ENCODE results near the gene GGACT.

DNA sequence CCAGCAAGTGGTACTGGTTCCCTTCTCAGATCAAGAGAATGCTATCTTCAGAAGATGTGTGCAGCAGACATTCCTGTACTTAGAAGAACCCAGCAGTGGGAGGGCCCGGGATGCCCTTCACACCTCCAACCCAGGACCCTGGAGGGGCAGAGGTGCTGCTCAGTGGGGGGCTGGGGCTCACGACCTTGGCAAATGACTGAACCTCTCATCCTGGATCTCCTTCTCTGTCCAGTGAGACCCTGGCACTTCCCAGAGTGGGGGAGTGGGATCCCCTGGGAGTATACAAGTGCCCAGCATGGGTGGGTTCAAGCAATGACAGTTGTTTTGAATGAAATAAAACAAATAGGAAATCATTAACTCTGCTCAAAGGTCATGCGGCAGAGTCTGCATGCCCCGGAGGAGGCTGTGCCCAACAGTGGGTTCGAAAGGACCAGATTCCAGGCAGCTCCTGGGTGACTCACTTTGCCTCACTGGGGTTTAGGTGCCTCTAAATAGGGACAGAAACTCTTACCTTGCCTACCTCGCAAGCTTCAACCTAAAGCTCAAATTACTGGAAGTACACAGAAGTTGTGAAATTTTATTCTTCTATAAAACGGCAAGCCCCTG lies 26.9 kb downstream of the GGACT start:
- TF ChIP-seq, protein P1, sequence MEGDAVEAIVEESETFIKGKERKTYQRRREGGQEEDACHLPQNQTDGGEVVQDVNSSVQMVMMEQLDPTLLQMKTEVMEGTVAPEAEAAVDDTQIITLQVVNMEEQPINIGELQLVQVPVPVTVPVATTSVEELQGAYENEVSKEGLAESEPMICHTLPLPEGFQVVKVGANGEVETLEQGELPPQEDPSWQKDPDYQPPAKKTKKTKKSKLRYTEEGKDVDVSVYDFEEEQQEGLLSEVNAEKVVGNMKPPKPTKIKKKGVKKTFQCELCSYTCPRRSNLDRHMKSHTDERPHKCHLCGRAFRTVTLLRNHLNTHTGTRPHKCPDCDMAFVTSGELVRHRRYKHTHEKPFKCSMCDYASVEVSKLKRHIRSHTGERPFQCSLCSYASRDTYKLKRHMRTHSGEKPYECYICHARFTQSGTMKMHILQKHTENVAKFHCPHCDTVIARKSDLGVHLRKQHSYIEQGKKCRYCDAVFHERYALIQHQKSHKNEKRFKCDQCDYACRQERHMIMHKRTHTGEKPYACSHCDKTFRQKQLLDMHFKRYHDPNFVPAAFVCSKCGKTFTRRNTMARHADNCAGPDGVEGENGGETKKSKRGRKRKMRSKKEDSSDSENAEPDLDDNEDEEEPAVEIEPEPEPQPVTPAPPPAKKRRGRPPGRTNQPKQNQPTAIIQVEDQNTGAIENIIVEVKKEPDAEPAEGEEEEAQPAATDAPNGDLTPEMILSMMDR (IDR thresholded peaks at IDR 0.05; ENCODE audit: low read length) = no peak
- TF ChIP-seq EZH2phosphoT487 (IDR thresholded peaks at IDR 0.05; ENCODE audit: low read length) (no peak), EZH2 (optimal IDR thresholded peaks at IDR 0.05; ENCODE audit: low read depth, low read length) (no peak)

Measured in MM.1S (cell line).